MV-4-11 (cell line): ENCODE measurements around the gene CSH1.
"Not testable (repeated sequence)": the region's sequence is repeated elsewhere in the genome, so short reads cannot be mapped to it uniquely, and the experiment has no call there.

ENCODE experiments used
- DNase-seq: peaks from one replicate; lab custom pipeline; 2025; lab: John Stamatoyannopoulos, UW

The CSH1 gene

GRCh38 chr17:63866625-63867024, 29.7 kb downstream of the CSH1 start:
- DNase-seq, result not testable (repeated sequence)

DNA sequence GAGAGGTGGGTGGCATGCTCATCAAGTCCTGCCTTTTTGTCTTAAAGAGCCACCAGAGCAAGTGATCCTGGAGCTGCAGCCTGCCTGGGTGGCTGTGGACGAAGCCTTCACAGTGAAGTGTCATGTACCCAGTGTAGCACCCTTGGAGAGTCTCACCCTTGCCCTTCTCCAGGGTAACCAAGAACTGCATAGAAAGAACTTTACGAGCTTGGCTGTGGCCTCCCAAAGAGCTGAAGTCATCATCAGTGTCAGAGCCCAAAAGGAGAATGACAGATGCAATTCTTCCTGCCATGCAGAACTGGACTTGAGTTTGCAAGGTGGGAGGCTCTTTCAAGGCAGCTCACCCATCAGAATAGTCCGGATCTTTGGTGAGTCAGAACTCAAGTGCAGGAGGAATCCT, 37.1 kb downstream of the CSH1 start:
- DNase-seq, result no peak

DNA sequence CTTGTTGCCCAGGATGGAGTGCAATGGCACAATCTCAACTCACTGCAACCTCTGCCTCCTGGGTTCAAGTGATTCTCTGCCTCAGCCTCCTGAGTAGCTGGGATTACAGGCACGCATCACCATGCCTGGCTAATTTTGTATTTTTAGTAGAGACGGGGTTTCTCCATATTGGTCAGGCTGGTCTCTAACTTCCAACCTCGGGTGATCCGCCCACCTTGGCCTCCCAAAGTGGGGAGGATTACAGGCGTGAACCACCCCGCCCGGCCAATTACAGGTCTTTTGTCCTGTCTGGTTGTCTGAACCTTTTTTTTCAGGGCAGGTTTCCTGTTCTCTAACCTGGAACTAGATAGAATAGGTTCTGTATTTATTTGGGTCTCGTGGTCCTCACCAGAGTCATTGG, 39.9 kb downstream of the CSH1 start:
- not testable (repeated sequence) for DNase-seq

DNA sequence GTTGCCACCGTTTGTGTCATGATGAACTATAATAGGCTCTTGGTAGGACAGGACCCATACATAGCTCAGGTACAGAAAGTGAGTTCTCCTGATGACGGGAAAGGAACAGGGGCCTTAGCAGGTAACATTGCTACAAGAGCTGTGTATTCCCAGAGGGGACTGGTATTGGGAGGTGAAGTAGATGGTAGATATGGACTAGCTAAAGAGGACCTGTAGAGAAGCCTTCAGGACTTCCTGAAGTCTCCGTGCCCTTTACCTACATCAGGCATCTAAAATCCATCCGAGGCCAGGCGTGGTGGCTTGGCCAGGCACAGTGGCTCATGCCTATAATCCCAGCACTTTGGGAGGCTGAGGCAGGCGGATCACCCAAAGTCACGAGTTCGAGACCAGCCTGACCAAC, 41.2 kb downstream of the CSH1 start:
- DNase-seq, result no peak

GRCh38 chr17:63854709-63855108, 41.7 kb downstream of the CSH1 start:
- no peak for DNase-seq

DNA sequence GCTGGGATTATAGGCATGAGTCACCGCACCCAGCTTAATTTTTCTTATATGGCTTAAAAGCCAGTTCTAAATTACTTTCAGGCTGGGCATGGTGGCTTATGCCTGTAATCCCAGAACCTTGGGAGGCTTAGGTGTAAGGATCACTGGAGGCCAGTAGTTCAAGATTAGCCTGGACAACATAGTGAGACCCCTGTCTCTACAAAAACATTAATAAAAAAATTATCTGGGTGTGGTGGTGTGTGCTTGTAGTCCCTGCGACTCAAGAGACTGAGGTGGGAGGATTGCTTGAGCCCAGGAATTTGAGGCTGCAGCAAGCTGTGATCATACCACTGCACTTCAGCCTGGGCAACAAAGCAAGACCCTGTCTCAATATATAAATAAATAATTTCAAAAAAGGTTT, 43.1 kb downstream of the CSH1 start:
- DNase-seq, result no peak

- DNase-seq, result no peak
These were observed 46.0 kb downstream of the CSH1 start for GRCh38 chr17:63850401-63850800.

DNA sequence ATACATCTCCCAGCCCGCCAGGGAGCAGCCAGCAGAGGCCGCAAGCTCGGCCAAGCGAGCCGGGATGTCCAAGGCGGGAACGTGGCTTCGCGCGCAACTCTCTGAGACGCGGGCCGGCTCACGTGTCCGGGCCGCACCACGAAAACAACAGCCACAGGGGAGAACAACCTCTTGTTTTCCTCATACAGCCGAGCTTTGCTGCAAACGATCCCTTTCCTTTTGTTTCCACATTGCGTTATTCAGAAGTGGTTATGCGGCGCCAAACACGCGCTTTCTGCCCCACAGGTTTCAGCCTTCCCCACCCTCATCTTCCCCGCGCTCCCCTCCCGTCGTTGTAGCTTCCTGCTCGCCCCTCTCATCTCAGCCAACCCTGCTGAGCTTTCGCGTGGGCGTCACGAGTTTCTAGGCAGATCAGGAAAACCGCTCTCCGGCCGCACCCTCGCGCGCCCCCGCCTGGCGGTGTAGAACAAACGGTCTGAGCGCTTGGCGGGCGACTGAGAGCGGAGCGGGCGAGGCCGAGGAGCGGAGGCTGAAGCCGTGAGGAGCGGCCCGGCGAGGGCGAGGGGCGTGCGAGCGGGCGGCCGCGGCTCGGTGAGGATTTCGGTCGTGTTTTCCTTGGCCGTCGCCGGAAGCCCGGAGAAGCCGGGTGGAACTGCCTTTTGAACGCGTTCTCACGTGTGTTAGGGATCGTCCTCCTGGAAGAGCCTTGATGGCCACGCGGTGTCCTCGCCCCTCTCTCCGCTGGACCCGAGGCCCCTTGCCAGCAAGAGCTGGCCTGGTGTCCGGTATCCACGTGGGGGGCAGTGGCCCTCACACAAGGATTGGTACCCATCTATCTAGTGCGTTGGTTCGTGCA, 47.3 kb downstream of the CSH1 start:
- DNase-seq, result peak; percentile 59

DNA sequence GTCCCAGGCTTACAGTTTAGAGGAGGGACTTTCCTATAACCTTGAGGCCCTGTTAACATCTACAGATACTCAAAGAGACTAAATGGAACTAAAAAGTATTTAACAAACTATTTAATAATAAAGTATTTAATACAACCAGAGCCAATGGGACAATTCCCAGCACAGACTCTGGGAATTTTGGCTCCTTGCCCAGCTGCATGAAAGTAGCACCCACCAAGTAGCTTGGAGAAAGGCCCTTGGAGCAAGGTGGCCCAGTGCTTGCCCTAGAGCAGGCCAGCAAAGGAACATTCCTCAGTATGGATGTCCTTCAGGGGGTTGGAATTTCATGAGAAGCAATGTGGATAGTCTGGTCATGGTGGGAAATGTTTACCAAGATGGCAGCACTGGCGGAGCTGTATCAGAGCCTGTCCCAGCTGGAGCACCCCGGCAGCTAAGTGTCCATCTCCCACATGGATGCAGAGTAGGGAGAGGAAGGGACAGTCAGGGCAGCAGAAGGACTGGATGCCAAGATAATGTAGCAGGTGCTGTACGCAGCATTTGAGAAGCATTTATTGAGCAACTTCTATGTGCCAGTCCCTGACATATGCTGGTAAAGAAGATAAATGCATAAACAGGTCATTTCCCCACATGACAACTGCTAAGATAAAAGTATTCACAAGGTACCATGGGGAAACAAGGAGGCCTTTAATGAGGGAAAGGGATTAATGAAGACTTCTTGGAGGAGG, 48.7 kb downstream of the CSH1 start:
- DNase-seq, result no peak

GRCh38 chr17:63845509-63845908, 50.9 kb downstream of the CSH1 start:
- DNase-seq, result no peak
